HEK293T (cell line): Measurements from ENCODE around the gene HOXD13.

Experiments
- CTCF ChIA-PET: fragments of 350-600 bp; formaldehyde crosslinking; extraction: SDS; loops from one replicate; lab custom pipeline; 2021; ENCODE audit warnings: antibody characterized with exemption, inconsistent platforms; lab: Yijun Ruan, JAX
- POLR2A ChIA-PET: fragments of 350-600 bp; formaldehyde crosslinking; extraction: SDS; loops from one replicate; lab custom pipeline; 2020; ENCODE audit warnings: antibody characterized with exemption, inconsistent platforms; lab: Yijun Ruan, JAX
- DNase-seq: peaks from one replicate; pipeline ENCODE4 v3.0.0; 2012; ENCODE audit warnings: mixed read lengths; ENCODE audit errors: extremely low spot score
- ARNT ChIP-seq: fragments of 450-650 bp; IDR thresholded peaks from 2 replicates; pipeline ENCODE4 v1.6.1; 2017; ENCODE audit warnings: mild to moderate bottlenecking
- BHLHE40 ChIP-seq: fragments of 450-650 bp; IDR thresholded peaks from 2 replicates; pipeline ENCODE4 v1.6.1; 2016; ENCODE audit warnings: mild to moderate bottlenecking, moderate library complexity, borderline replicate concordance
- CTBP1 ChIP-seq: fragments of 450-650 bp; IDR thresholded peaks from 2 replicates; pipeline ENCODE4 v1.6.1; 2016; ENCODE audit warnings: borderline replicate concordance
- ELF4 ChIP-seq: fragments of 450-650 bp; IDR thresholded peaks from 2 replicates; pipeline ENCODE4 v1.6.1; 2017; ENCODE audit warnings: antibody characterized with exemption
- FOXK2 ChIP-seq: fragments of 450-650 bp; IDR thresholded peaks from 2 replicates; pipeline ENCODE4 v1.6.1; 2016; ENCODE audit warnings: mild to moderate bottlenecking
- FOXM1 ChIP-seq: fragments of 450-650 bp; IDR thresholded peaks from 2 replicates; pipeline ENCODE4 v1.6.1; 2017; ENCODE audit warnings: mild to moderate bottlenecking, borderline replicate concordance
- HDGF ChIP-seq: fragments of 450-650 bp; IDR thresholded peaks from 2 replicates; pipeline ENCODE4 v1.6.1; 2017; ENCODE audit warnings: antibody characterized with exemption, borderline replicate concordance
- L3MBTL2 ChIP-seq: fragments of 450-650 bp; conservative IDR thresholded peaks from 2 replicates; pipeline ENCODE4 v1.6.1; 2016; ENCODE audit warnings: mild to moderate bottlenecking
- LEF1 ChIP-seq: fragments of 450-650 bp; IDR thresholded peaks from 2 replicates; pipeline ENCODE4 v1.6.1; 2017; ENCODE audit warnings: mild to moderate bottlenecking, borderline replicate concordance
- NFRKB ChIP-seq: fragments of 450-650 bp; IDR thresholded peaks from 2 replicates; pipeline ENCODE4 v1.6.1; 2016; ENCODE audit warnings: mild to moderate bottlenecking, moderate library complexity
- SP1 ChIP-seq: fragments of 450-650 bp; IDR thresholded peaks from 2 replicates; pipeline ENCODE4 v1.6.1; 2017
- SUZ12 ChIP-seq: fragments of 450-650 bp; IDR thresholded peaks from 2 replicates; pipeline ENCODE4 v1.6.1; 2016; ENCODE audit warnings: mild to moderate bottlenecking
- TARDBP ChIP-seq: fragments of 450-650 bp; IDR thresholded peaks from 2 replicates; pipeline ENCODE4 v1.6.1; 2016
- TF ChIP-seq, protein P1 (sequence below): fragments of 450-650 bp; IDR thresholded peaks from 2 replicates; pipeline ENCODE4 v1.6.1; 2016

The HOXD13 gene

DNA sequence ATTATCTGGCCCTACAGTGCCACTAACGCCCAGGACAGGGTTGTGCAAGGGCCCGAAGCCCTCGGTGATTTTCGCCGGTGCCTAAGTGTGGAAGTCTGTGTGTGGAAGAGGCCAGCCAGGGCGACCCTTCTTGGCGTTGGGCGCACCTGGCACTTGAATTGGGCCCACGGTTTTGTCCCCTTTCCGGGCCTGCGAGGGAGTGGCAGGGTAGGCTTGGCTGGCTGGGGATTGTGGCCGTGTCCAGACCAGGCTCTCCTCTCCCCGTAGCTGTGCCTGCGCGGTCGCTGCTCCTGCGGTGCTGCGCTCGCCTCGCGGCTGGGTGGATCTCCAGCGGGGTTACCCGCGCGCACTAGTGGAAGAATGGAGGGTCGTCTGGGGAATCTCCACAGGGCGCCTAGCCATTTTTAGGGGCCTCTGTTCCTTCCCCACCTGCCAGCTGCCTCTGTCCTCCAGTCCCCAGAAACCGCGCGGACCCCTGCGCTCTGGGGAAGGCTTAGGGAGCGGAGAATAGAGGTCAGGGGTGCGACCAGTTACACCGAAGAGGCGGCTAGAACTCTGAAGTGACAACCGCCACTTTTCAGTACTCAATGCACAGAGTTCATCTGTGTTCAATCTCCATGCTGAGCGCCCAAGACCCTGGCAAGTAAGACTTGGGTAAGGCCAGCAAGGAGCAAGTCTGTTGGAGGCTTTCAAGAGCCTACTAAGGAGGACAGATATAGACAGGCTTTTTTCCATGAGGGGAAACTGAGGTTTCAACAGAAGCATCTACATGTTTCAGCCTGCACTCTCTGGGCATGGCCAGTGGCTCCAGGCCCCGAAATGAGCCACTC is 24.7 kb upstream of the HOXD13 start:
- ChIA-PET POLR2A (no interaction called here), CTCF (no interaction called here)
- no peak for TF ChIP-seq FOXK2
- TF ChIP-seq L3MBTL2 = no peak
- no peak for TF ChIP-seq HDGF
- TF ChIP-seq NFRKB = no peak
- TF ChIP-seq BHLHE40 = no peak
- no peak for TF ChIP-seq ELF4
- no peak for DNase-seq

DNA sequence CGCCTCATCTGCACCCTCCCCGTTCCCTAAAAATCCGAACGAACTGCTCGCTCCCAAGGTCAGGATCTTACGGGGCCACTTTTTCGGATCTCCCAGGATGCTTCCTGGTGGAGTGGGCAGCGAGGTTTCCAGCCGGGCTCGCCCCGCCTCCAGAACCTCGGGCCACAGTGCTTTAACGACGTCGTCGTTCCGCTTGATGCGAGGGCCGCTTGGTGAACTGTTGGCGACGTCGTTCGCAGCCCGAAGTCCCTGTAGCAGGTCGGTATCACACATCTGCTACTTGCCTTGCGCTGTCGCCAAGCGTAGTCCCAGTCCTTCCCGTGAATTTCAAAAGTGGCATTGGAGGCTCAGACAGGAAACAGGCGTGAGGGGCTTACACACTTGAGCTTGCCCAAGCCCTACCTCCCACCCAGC is 24.1 kb upstream of the HOXD13 start:
- ChIA-PET CTCF (interaction anchor here (1.7 kb wide), 1 partner anchor 12 kb away, joined by 5 read pairs; no protein-coding TSS in a partner anchor), POLR2A (no interaction called here)
- no peak for TF ChIP-seq ARNT
- no peak for TF ChIP-seq CTBP1
- TF ChIP-seq BHLHE40 = no peak
- no peak for TF ChIP-seq FOXK2
- TF ChIP-seq FOXM1 = no peak
- TF ChIP-seq TARDBP = no peak
- TF ChIP-seq, protein P1, sequence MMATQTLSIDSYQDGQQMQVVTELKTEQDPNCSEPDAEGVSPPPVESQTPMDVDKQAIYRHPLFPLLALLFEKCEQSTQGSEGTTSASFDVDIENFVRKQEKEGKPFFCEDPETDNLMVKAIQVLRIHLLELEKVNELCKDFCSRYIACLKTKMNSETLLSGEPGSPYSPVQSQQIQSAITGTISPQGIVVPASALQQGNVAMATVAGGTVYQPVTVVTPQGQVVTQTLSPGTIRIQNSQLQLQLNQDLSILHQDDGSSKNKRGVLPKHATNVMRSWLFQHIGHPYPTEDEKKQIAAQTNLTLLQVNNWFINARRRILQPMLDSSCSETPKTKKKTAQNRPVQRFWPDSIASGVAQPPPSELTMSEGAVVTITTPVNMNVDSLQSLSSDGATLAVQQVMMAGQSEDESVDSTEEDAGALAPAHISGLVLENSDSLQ = no peak
- TF ChIP-seq SP1 = no peak
- TF ChIP-seq ELF4 = no peak
- no peak for TF ChIP-seq LEF1
- TF ChIP-seq L3MBTL2 = no peak
- TF ChIP-seq NFRKB = no peak
- no peak for DNase-seq

DNA sequence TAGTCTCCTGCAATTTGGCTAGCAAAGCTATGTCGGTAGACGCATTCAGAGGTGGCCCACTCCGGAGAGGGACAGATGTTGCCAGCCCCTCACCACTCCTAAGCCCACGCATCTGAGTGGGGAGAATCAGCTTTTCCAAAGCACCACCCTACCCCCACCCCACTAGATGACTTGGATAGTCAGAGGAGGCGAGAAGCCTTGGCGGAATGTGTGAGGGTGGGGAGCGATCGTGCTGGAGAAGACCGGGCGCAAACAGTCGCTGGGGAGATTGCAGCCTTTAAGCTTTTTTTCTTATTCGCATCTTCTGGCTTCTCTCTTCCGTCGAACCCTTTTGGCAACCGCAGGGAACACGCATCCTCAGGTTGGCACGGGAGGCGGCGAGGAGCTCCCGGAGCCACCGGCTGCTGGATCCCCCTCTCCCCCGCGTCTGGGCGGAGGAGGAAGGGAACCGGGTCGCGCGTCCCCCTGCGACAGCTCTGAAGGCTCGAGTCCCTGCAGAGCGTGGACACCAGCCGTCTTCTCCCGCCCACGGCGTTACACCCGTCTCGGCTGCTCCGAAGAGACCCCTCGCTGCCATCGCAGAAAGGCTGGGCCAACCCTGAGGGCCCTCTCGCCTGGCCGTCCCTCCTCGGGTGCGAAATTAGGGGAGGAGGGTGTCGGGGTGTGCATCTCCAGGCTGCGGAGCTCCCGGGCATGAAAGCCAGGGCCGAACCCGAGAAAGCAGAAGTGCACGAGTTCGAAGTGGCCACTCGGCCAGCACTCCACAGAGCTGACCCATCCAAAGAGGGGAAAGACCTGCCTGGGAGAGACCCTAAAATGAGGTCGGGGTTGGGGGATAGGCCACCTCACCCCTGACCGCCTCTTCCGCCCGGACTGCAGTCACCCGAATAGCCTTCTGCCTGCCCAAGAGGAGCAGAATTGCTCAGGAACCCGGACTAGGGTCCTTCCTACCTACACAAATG is 20.9 kb upstream of the HOXD13 start:
- CTCF ChIA-PET = interaction anchor here (0.6 kb wide), 1 partner anchor 264 kb away, joined by 6 read pairs; no protein-coding TSS in a partner anchor
- POLR2A ChIA-PET = no interaction called here
- no peak for DNase-seq
- TF ChIP-seq ARNT (no peak), CTBP1 (no peak), SUZ12 (no peak), L3MBTL2 (no peak), TARDBP (no peak), LEF1 (no peak), HDGF (no peak), ELF4 (no peak), FOXK2 (no peak), FOXM1 (no peak), NFRKB (no peak)
- TF ChIP-seq, protein P1 = no peak

DNA sequence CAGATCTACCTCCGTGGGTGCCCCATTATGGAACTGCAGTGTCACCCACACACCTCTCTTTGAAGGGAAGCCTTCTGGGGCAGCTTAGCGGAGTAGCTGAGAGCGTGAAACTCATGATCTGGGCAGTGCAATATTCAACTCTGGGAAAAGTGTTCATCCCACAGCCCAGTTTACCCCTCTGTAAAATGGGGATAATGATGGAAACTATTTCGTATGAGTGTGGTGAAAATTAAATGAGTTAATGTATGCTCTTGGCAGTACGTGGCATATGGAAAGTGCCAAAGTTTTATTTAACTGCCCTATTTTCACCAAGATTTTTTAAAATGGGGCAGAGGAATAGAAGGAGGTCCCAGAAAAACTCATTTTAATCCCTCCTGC is 20.2 kb upstream of the HOXD13 start:
- POLR2A ChIA-PET = no interaction called here
- CTCF ChIA-PET = no interaction called here
- DNase-seq = no peak
- no peak for TF ChIP-seq ARNT
- TF ChIP-seq, protein P1 = no peak

DNA sequence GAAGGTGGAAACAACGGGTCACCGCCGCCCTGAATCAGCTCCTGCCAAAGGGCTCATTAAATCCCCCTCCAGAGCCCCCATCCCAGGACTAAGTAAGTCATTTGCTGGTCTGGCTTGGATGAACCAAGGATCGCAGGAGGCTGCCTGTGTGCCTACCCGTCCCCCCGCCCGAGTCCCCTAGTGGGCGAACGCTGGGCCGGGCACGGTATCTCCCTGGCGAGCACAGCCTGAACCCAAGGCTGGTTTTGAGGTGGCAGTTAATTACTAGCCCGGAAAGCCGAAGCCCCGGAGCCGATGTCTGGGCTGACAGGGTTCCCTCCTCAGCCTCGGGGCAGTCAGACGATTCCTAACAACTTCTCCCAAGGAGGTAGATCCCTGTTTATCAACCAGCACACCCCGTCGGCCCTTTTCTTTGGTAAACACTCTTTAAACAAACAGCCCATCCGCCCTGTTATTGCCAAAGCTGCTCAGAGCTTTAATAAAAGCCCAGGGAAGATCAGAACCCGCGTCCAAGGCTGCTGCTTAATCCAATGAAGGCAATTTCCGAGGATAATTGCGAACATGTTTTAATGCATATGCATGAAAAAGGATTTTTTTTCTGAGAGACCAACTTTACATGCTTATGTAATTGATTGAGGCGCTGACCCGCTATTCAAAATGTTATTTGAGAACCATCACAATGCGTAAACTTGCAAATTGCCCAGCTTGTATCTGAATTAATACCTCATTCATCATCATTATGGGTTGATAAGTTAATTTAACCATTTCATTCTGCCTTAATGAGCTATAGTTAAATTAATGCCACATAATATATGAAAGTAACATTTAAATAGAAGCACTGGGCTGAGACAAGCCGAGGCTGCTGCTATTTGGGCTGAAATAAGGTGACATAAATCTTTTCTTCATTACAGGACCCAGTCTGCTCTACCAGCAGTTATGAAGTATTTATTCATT is 19.3 kb upstream of the HOXD13 start:
- POLR2A ChIA-PET = no interaction called here
- TF ChIP-seq, protein P1 = peak; percentile 48; the same call in 1 of the 2 replicates
- TF ChIP-seq ELF4 = no peak
- DNase-seq = no peak
- CTCF ChIA-PET = no interaction called here
